HG03378 (cell line): Measurements from ENCODE around the gene KCNJ14.

ENCODE experiments used
- ATAC-seq: cut with Tn5 transposase; IDR thresholded peaks from one replicate; pipeline ENCODE4 v1.9.1; 2021; ENCODE audit warnings: mild to moderate bottlenecking, moderate library complexity; ENCODE audit not compliant: unreplicated experiment

KCNJ14 gene

GRCh38 chr19:48469934-48470680 lies 14.7 kb downstream of the KCNJ14 start:
- ATAC-seq: no peak

DNA sequence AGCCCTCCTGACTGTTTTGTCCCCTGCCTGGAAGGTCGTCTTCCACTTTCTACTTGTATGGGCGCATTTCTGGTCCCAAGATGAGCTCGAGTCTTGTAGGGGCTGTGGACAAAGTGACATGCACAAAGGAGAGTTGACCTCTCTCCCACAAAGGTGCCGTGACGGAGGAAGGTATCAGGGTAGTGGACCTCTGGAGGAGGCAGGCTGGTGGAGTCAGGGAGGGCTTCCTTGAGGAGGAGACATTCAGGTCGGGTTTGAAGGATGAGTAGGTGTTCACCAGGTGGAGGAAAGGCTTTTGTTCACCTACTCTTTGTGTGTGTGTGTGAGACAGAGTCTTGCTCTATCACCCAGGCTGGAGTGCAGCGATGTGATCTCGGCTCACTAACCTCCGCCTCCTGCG lies 15.5 kb downstream of the KCNJ14 start:
- ATAC-seq: no peak

GRCh38 chr19:48471836-48472235 lies 16.5 kb downstream of the KCNJ14 start:
- no peak for ATAC-seq

DNA sequence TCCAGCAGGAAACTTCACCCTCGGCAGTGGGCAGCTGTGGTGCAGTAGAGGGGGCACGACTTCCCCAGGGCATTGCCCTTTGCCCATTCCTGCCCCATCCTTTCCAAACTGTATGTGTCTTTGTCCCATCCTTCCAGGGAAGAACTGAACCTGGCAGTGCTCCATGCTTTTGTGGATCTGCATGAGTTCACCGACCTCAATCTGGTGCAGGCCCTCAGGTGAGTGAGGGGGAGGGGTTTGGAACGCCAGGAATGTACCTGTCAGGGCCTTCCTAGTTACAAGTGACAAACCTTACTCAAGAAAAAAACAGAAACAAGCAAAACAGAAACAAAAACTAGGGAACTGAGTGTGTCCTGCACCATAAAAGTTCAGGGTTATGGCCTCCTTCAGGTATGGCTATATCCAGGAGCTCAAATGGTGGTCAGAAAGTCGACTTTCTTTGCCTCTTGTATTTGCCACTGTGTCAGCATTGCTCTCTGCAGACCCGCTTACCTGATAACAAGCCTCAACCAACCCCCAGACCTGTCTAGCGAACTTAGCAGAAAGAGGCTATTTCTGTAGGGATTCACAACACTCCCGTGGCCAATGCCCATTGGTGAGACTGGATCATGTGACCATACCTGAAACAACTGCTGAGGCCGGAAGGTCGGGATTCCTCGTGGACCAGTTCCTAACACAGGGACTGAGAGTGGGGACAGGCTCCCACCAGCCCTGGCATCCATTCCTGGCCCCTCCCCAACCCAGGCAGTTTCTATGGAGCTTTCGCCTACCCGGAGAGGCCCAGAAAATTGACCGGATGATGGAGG lies 18.0 kb downstream of the KCNJ14 start:
- ATAC-seq: no peak

DNA sequence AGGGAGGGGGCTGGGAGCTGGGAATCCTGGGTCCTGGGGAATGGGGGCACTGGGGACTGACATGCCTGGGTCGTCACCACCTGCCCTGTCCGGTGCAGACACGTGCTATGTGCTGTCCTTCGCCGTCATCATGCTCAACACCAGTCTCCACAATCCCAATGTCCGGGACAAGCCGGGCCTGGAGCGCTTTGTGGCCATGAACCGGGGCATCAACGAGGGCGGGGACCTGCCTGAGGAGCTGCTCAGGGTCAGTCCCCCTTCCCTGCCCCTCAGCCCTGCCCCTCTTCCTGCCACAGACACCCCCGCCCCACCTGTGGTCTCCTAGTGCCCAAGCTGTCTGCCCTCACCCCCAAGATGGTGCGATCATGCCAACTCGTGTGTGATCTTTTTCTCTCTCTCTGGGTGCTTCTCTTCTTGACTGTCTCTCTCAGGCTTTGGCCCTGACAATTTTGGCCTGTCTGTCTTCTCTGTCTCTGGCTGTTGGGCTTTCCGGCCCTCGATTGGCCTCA lies 18.8 kb downstream of the KCNJ14 start:
- ATAC-seq: no peak

GRCh38 chr19:48475369-48476068 lies 20.1 kb downstream of the KCNJ14 start:
- no peak for ATAC-seq

- ATAC-seq: no peak
Observed at GRCh38 chr19:48476176-48476575, 20.8 kb downstream of the KCNJ14 start.

- ATAC-seq: no peak
Observed at GRCh38 chr19:48477067-48477685, 21.8 kb downstream of the KCNJ14 start.

GRCh38 chr19:48477698-48478338 lies 22.4 kb downstream of the KCNJ14 start:
- no peak for ATAC-seq

- ATAC-seq: no peak
Observed at GRCh38 chr19:48478339-48479256, 23.2 kb downstream of the KCNJ14 start.

DNA sequence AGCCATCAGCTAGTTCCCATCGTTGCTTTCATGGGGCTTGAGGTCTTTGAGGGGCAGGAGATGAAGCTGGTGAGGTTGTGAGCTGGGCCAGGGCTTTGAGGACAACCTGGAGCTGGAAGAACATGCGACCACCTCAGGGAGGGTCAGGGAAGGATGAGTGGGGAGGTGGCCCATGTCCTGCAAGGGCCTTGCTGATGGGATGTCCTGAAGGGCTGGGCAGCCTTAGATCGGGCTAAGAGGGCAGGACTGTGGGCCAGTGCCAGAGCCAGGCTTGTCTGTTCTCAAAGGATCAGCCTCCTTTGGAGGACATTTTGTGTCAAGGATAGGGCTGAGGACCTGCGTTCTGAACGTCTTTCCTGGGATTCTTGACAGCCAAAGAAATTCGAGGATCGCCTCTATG lies 24.3 kb downstream of the KCNJ14 start:
- ATAC-seq: no peak

DNA sequence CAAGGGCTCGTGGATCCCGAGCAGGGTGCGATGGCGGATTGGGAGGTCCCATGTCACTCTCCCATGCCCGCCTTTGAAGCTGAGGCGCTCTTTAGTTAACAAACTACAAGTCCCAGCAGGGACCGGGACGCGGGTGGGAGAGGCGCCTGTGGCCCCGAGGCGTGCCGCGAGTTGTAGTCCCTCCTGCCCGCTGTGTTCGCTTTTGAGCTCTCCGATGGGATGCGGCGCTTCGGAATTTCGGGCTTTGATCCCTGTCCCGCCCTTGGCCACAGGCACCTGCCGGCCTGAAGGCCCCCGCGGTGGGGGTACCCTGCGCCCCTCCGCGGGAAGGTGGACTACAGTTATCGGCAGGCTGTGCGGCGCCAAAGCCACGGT lies 24.8 kb downstream of the KCNJ14 start:
- no peak for ATAC-seq

GRCh38 chr19:48480558-48481500 lies 25.5 kb downstream of the KCNJ14 start:
- ATAC-seq: no peak

DNA sequence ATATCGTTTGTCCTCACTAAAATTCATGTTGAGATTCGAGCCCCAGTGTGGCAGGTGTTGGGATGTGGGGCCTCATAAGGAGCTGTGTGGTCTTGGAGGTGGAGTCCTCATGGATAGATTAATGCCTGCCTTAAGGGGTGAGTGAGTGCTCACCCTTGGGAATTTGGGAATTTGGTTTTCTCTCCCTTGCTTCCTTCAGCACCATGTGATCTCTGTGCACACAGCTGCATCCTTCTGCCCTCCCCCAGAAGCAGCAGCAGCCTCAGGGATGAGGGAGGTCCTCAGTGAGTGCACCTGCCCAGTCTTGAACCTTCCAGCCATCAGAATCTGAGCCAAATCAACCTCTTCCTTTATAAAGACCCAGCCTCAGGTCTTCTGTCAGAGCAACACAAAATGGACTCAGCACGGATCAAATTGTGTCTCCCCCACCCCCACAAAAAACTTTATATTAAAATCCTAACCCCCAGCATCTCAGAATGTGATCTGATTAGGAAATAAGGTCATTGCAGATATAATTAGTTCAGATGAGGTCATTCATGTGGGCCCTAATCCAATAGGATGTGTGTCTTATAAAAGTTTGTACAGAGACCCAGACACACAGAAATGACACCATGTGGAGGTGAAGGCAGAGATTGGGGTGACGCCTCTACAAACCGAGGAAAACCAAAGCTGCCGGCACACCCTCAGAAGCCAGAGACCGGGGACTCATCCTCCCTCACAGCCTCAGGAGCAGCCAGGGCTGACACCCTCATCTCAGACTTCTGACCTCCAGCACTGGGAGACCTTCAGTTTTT lies 26.7 kb downstream of the KCNJ14 start:
- no peak for ATAC-seq

DNA sequence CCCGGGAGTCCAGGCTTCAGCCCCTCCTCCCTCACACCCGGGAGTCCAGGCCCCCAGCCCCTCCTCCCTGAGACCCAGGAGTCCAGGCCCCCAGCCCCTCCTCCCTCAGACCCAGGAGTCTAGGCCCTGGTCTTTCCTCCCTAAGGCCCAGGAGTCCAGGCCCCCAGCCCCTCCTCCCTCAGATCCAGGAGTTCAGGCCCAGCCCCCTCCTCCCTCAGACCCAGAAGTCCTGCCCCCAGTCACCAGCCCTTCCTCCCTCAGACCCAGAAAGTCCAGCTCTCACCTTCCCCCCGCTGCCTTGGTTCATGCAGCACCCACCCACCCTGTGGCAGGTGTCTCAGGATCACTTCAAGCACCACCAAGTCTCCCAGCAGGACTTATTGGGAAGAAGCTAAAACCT lies 27.9 kb downstream of the KCNJ14 start:
- ATAC-seq: no peak

- no peak for ATAC-seq
Observed at GRCh38 chr19:48484247-48484893, 29.0 kb downstream of the KCNJ14 start.

- no peak for ATAC-seq
Observed at GRCh38 chr19:48484931-48485612, 29.7 kb downstream of the KCNJ14 start.
